Activated CD8-positive, alpha-beta T cell treated with anti-CD3 and anti-CD28 coated beads for 36 hours (primary cell): ENCODE measurements around the gene SPATA31D3. TPM values are rescaled to one million over a fixed set of nuclear protein-coding genes. Genes with fewer than 3 reads are reported as not detected.
"Not testable (repeated sequence)": the region's sequence is repeated elsewhere in the genome, so short reads cannot be mapped to it uniquely, and the experiment has no call there.

Experiments used
- ATAC-seq: fragments of 200-7000 bp; cut with Tn5 transposase; one replicate; pipeline ENCODE4 v1.10.0; 2021; ENCODE audit warnings: mild to moderate bottlenecking, moderate library complexity
- CTCF ChIA-PET: fragments of 350-600 bp; sonication (Branson Sonifier 250); formaldehyde crosslinking; loops from one replicate; lab custom pipeline; 2021; ENCODE audit warnings: antibody characterized with exemption; lab: Charles Lee
- POLR2A ChIA-PET: fragments of 350-600 bp; sonication (Branson Sonifier 250); formaldehyde crosslinking; loops from one replicate; lab custom pipeline; 2021; ENCODE audit warnings: antibody characterized with exemption; lab: Charles Lee
- DNase-seq: peaks from one replicate; pipeline ENCODE4 v3.0.0-alpha.2; 2020
- H3K27ac Mint-ChIP-seq: one replicate; pipeline ENCODE4 v1.8.0; 2021; ENCODE audit warnings: mild to moderate bottlenecking, mixed read lengths
- H3K27me3 Mint-ChIP-seq: one replicate; pipeline ENCODE4 v1.8.0; 2021; ENCODE audit warnings: mixed read lengths
- H3K36me3 Mint-ChIP-seq: one replicate; pipeline ENCODE4 v1.8.0; 2021; ENCODE audit warnings: low read depth, mixed read lengths
- H3K4me1 Mint-ChIP-seq: one replicate; pipeline ENCODE4 v1.8.0; 2021; ENCODE audit warnings: low read depth, mixed read lengths
- H3K4me3 Mint-ChIP-seq: one replicate; pipeline ENCODE4 v1.8.0; 2021; ENCODE audit warnings: mild to moderate bottlenecking, moderate library complexity, mixed read lengths
- H3K9me3 Mint-ChIP-seq: one replicate; pipeline ENCODE4 v1.8.0; 2021; ENCODE audit warnings: mixed read lengths
- intact Hi-C: fragments of 100-400 bp; cut with micrococcal nuclease; formaldehyde crosslinking; loops from one replicate; pipeline ENCODE4 v1.10.0; 2022
- total RNA-seq, 2 experiments: library from RNA; stranded (reverse); gene quantifications; one replicate each; pipeline ENCODE4 v1.2.3, GENCODE V29; 2021
- TF ChIP-seq, protein P1 (sequence below): fragments of 200-600 bp; IDR thresholded peaks from one replicate; pipeline ENCODE4 v1.8.0; 2022; ENCODE audit warnings: antibody characterized with exemption, mild to moderate bottlenecking

Gene SPATA31D3
- total RNA-seq: not detected

DNA sequence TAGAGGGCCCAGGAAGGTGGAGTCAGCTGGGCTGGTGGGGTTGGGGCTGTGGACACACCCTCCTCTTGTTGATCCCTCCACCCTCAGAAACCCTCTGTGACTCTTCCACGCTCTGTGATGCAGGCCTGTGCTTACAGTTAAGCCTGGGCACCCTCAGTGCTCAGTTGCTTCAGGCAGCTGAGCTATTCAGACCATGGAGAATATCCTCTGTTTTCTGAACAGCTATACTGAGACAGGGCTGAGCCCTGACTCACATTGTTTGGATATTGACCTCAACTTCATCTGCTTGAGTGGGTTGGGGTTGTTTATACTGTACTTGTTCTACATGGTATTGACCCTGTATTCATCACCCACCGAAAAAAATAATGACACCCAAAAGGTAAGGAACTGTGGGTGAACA lies at the start of gene SPATA31D3:
Gene SPATA31D3, plus strand, starts transcription at position 108 of the 400 bp plus-strand sequence. Its CDS starts 86 bp downstream, at position 194.
- POLR2A ChIA-PET, ATAC-seq, H3K27ac Mint-ChIP-seq, intact Hi-C loops, DNase-seq, H3K9me3 Mint-ChIP-seq, CTCF ChIA-PET, H3K27me3 Mint-ChIP-seq, H3K36me3 Mint-ChIP-seq, H3K4me1 Mint-ChIP-seq, H3K4me3 Mint-ChIP-seq: not testable (repeated sequence)

DNA sequence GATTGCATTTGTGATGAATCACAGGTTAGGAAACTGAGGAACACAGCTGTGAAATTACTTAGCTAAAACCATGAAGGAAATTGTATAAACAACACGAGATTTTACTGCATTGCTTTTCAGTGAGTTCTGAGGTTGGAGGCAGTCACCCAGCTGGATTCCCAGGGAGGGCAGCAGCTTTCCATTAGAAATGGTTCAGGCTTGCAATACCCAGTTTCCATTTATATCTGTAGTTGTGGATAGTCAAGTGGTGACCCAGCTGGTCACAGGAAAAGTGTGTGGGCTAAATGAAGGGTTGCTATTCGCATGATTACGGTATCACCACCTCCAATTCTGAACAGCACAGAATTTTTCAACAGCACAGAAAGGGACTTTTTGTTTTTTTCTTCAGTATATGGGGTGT lies 49.4 kb upstream of the SPATA31D3 start:
- Mint-ChIP-seq H3K4me1 (no peaks in the 10 kb centered on the region), H3K27me3 (peaks cover 2% of the 10 kb centered on the region), H3K36me3 (no peaks in the 10 kb centered on the region), H3K9me3 (no peaks in the 10 kb centered on the region), H3K4me3 (no peak overlapping the region), H3K27ac (no peak overlapping the region)
- intact Hi-C loops: no loop called here
- TF ChIP-seq, protein P1, sequence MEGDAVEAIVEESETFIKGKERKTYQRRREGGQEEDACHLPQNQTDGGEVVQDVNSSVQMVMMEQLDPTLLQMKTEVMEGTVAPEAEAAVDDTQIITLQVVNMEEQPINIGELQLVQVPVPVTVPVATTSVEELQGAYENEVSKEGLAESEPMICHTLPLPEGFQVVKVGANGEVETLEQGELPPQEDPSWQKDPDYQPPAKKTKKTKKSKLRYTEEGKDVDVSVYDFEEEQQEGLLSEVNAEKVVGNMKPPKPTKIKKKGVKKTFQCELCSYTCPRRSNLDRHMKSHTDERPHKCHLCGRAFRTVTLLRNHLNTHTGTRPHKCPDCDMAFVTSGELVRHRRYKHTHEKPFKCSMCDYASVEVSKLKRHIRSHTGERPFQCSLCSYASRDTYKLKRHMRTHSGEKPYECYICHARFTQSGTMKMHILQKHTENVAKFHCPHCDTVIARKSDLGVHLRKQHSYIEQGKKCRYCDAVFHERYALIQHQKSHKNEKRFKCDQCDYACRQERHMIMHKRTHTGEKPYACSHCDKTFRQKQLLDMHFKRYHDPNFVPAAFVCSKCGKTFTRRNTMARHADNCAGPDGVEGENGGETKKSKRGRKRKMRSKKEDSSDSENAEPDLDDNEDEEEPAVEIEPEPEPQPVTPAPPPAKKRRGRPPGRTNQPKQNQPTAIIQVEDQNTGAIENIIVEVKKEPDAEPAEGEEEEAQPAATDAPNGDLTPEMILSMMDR: no peak
- ATAC-seq (no peak), DNase-seq (no peak)
- ChIA-PET CTCF (no interaction called here), POLR2A (no interaction called here)

DNA sequence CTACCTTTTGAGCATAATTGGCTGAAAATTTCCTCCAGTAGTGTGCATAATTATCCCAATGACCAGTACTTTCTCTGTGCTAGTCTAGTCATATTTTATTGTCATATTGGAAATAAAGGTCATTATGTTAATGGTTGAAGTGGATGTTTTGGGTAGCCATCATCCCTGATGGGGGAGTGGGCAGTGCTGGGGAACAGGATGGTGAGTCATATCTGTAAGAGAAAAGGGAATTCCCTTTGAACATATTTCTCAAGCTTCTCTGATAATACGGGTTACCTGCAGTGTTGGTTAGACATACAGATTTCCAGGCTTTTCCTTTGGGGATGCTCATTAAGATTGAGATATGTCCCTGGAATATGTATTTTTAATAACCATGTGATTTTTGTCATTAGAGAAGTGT lies 48.4 kb upstream of the SPATA31D3 start:
- ATAC-seq (no peak), DNase-seq (no peak)
- CTCF ChIA-PET: no interaction called here
- peaks cover 2% of the 10 kb centered on the region for H3K27me3 Mint-ChIP-seq
- H3K4me1 Mint-ChIP-seq: no peaks in the 10 kb centered on the region
- intact Hi-C loops: no loop called here
- H3K36me3 Mint-ChIP-seq: no peaks in the 10 kb centered on the region
- TF ChIP-seq, protein P1: no peak
- H3K27ac Mint-ChIP-seq: no peak overlapping the region
- POLR2A ChIA-PET: no interaction called here
- H3K4me3 Mint-ChIP-seq: no peak overlapping the region
- no peaks in the 10 kb centered on the region for H3K9me3 Mint-ChIP-seq

DNA sequence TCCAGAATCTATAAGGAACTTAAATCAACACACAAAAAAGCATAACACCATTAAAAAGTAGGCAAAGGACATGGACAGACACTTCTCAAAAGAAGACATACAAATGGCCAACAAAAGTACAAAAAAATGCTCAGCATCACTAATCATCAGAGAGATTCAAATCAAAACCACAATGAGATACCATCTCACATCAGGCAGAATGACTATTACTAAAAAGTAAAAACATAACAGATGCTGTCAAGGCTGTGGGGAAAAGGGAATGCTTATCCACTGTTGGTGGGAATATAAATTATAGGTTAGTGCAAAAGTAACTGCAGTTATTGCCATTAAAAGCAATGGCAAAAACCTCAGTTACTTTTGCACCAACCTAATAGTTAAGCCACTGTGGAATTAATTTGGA lies 47.2 kb upstream of the SPATA31D3 start:
- TF ChIP-seq, protein P1: no peak
- no peaks in the 10 kb centered on the region for H3K9me3 Mint-ChIP-seq
- H3K27me3 Mint-ChIP-seq: peaks cover 2% of the 10 kb centered on the region
- ChIA-PET CTCF (no interaction called here), POLR2A (no interaction called here)
- H3K4me1 Mint-ChIP-seq: no peaks in the 10 kb centered on the region
- H3K27ac Mint-ChIP-seq: no peak overlapping the region
- intact Hi-C loops: no loop called here
- ATAC-seq: no peak
- no peak for DNase-seq
- no peaks in the 10 kb centered on the region for H3K36me3 Mint-ChIP-seq
- no peak overlapping the region for H3K4me3 Mint-ChIP-seq

DNA sequence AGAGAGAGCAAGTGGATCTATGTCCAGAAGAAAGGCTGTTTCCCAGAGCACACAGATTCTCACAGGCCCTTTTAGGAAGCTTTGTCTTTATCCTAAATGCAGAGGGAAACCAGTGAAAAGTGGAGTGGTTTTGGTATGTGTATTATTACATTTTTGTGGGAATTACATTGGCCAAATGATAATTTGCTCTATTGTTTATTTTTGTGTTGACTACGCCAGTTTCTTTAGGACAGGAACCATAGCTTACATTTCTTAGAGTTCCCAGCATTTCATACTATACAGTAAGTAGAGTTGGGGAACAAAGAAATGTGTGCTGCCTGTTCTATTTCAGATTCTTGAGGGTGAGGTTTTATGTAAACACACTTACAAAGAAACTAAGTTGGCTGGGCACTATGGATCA lies 44.4 kb upstream of the SPATA31D3 start:
- ChIA-PET POLR2A (interaction anchor here (0.6 kb wide), 1 partner anchor 32 kb away, joined by 3 read pairs; no protein-coding TSS in a partner anchor), CTCF (no interaction called here)
- Mint-ChIP-seq H3K27ac (no peak overlapping the region), H3K27me3 (peaks cover 2% of the 10 kb centered on the region), H3K36me3 (no peaks in the 10 kb centered on the region), H3K9me3 (no peaks in the 10 kb centered on the region), H3K4me3 (no peak overlapping the region), H3K4me1 (no peaks in the 10 kb centered on the region)
- ATAC-seq (no peak), DNase-seq (no peak)
- TF ChIP-seq, protein P1: no peak
- intact Hi-C loops: no loop called here

DNA sequence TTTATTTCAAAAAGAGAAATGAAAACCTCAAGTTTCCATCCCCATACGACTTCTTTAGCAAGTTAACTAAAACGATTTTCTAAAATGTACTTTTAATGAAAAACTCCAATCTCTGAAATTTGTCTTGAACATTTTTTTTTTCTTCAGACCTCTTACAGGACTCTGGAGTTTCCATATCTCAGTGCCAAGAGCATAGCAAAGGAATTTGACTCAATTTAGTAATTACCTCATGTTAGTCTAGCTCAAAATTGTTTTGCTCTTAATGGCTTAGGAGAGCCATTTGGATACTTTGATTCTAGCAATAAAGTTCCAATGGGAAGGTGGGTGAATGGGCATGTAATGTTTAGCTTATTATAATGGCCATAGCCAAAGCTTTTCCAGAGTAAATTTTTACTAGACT lies 41.1 kb upstream of the SPATA31D3 start:
- H3K4me3 Mint-ChIP-seq: no peak overlapping the region
- intact Hi-C loops: no loop called here
- TF ChIP-seq, protein P1: no peak

More for the DNA sequence above, 41.1 kb upstream of the SPATA31D3 start:
- ChIA-PET POLR2A (no interaction called here), CTCF (no interaction called here)
- no peaks in the 10 kb centered on the region for H3K4me1 Mint-ChIP-seq
- no peak for DNase-seq
- H3K36me3 Mint-ChIP-seq: no peaks in the 10 kb centered on the region
- H3K27me3 Mint-ChIP-seq: no peaks in the 10 kb centered on the region
- ATAC-seq: no peak
- no peak overlapping the region for H3K27ac Mint-ChIP-seq
- H3K9me3 Mint-ChIP-seq: no peaks in the 10 kb centered on the region
